Urinary bladder (tissue), 4 donors: ENCODE measurements around the gene PDF. TPM values are rescaled to one million over a fixed set of nuclear protein-coding genes. Genes with fewer than 3 reads are reported as not detected.
"Not testable (repeated sequence)": the region's sequence is repeated elsewhere in the genome, so short reads cannot be mapped to it uniquely, and the experiment has no call there.

ENCODE experiments used
- DNase-seq: peaks from one replicate; pipeline ENCODE4 v3.0.0-alpha.2; 2015; ENCODE audit errors: extremely low spot score
- H3K27ac ChIP-seq: one replicate; pipeline ENCODE4 v1.5.1; 2013; ENCODE audit warnings: low read depth, mild to moderate bottlenecking, moderate library complexity
- H3K36me3 ChIP-seq: one replicate; pipeline ENCODE4 v1.6.1; 2013; ENCODE audit warnings: mild to moderate bottlenecking, moderate library complexity; ENCODE audit not compliant: insufficient read depth
- H3K4me1 ChIP-seq: one replicate; pipeline ENCODE4 v1.6.1; 2013; ENCODE audit warnings: mild to moderate bottlenecking, moderate library complexity; ENCODE audit not compliant: insufficient read depth
- H3K4me3 ChIP-seq: one replicate; pipeline ENCODE4 v1.5.1; 2013; ENCODE audit warnings: low read depth, low read length
- WGBS: extraction: QIAGEN DNeasy Blood & Tissue Kit; methylation state at CpG from one replicate; pipeline ENCODE4 v1.1.7; 2013; 5-methylcytosine and 5-hydroxymethylcytosine counted together
- polyA plus RNA-seq: library from polyadenylated mRNA; stranded (reverse); fragments of 200-250 nt; gene quantifications from one replicate; pipeline ENCODE4 v1.2.3, GENCODE V29; 2013
- total RNA-seq: library from RNA; depleted of rRNA; stranded (reverse); fragments of >200 nt; gene quantifications from one replicate; pipeline ENCODE4 v1.2.3, GENCODE V29; 2014
- donor health status: healthy with polysubstance abuse.
- donor health status: healthy.

The PDF gene
- total and polyA plus RNA-seq, 2 donors = 4.7 to 6.7 TPM

- no peak overlapping the region for H3K4me3 ChIP-seq
- no peaks in the 10 kb centered on the region for H3K4me1 ChIP-seq
- H3K27ac ChIP-seq = no peak overlapping the region
- H3K36me3 ChIP-seq = peaks cover 3% of the 10 kb centered on the region
- DNase-seq = no peak
- 88% methylated on average over 4 of the region's 4 CpGs for WGBS
These were observed 28.5 kb downstream of the PDF start for GRCh38 chr16:69301861-69302260.

- 51% methylated on average over 1 of the region's 1 CpG for WGBS
- Histone ChIP-seq H3K4me1 (no peaks in the 10 kb centered on the region), H3K36me3 (peaks cover 3% of the 10 kb centered on the region), H3K4me3 (no peak overlapping the region), H3K27ac (no peak overlapping the region)
- DNase-seq = no peak
These were observed 29.2 kb downstream of the PDF start for GRCh38 chr16:69301187-69301586.

DNA sequence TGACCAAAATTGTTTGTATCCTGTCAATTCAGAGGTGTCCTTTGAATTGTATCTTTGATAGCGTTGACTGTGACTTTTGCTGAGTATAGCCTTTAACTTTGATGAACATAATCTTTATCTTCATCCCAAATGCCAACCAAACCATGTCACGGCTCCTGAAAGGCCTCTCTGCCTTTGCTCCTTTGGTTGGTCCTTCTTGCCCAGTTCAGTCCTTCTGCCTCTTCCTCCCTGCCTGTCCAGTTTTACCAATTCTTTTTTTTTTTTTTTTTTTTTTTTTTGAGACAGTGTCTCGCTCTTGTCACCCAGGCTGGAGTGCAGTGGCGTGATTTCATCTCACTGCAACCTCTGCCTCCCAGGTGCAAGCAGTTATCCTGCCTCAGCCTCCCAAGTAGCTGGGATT lies 32.1 kb downstream of the PDF start:
- DNase-seq = no peak
- Histone ChIP-seq H3K4me1 (no peaks in the 10 kb centered on the region), H3K36me3 (peaks cover 3% of the 10 kb centered on the region), H3K27ac (no peak overlapping the region), H3K4me3 (no peak overlapping the region)
- WGBS = 99% methylated on average over 4 of the region's 4 CpGs

DNA sequence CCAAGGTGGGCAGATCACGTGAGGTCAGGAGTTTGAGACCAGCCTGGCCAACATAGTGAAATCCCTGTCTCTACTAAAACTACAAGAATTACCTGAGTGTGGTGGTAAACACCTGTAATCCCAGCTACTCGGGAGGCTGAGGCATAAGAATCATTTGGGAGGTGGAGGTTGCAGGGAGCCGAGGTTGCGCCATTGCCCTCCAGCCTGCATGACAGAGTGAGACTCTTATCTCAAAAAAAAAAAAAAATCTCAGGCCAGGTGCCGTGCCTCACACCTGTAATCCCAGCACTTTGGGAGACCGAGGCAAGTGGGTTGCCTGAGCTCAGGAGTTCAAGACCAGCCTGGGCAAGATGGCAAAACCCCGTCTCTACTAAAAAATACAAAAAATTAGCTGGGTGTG lies 33.6 kb downstream of the PDF start:
- 97% methylated on average over 7 of the region's 7 CpGs for whole genome bisulfite sequencing
- not testable (repeated sequence) for H3K36me3 ChIP-seq, H3K27ac ChIP-seq, H3K4me1 ChIP-seq, DNase-seq, H3K4me3 ChIP-seq

- DNase-seq = no peak
- no peak overlapping the region for H3K4me3 ChIP-seq
- WGBS = 97% methylated on average over 1 of the region's 1 CpG
- no peak overlapping the region for H3K27ac ChIP-seq
- H3K4me1 ChIP-seq = no peaks in the 10 kb centered on the region
- no peaks in the 10 kb centered on the region for H3K36me3 ChIP-seq
These were observed 36.3 kb downstream of the PDF start for GRCh38 chr16:69294051-69294450.

DNA sequence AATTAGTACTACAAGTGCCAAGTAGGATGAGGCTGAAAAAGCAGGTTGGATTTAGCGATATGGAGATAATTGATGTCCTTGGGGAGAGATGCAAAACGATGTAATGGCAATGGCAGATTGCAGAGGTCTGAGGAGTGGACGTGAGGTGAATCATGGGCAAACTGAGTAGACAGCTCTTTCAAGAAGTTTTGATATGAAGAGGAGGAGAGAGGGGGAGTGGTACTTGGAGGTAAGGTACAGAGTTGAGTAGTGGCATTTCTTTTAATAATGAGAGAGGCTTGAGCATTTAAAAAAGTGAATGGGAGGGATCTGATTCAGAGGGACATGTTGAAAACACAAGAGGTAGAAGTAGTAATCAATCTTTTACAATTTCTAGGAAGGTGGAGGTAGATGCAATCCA lies 37.0 kb downstream of the PDF start:
- 80% methylated on average over 3 of the region's 3 CpGs for WGBS
- Histone ChIP-seq H3K27ac (no peak overlapping the region), H3K4me3 (no peak overlapping the region), H3K36me3 (no peaks in the 10 kb centered on the region), H3K4me1 (no peaks in the 10 kb centered on the region)
- DNase-seq = no peak

GRCh38 chr16:69291657-69292056 lies 38.7 kb downstream of the PDF start:
- H3K4me1 ChIP-seq, H3K27ac ChIP-seq, DNase-seq, H3K4me3 ChIP-seq, H3K36me3 ChIP-seq: not testable (repeated sequence)
- WGBS = 94% methylated on average over 9 of the region's 9 CpGs

GRCh38 chr16:69286941-69287713 lies 43.3 kb downstream of the PDF start:
- WGBS = 51% methylated on average over 13 of the region's 13 CpGs
- Histone ChIP-seq H3K36me3 (no peaks in the 10 kb centered on the region), H3K4me3 (no peak overlapping the region), H3K27ac (no peak overlapping the region), H3K4me1 (no peaks in the 10 kb centered on the region)
- DNase-seq = peak; percentile 68

DNA sequence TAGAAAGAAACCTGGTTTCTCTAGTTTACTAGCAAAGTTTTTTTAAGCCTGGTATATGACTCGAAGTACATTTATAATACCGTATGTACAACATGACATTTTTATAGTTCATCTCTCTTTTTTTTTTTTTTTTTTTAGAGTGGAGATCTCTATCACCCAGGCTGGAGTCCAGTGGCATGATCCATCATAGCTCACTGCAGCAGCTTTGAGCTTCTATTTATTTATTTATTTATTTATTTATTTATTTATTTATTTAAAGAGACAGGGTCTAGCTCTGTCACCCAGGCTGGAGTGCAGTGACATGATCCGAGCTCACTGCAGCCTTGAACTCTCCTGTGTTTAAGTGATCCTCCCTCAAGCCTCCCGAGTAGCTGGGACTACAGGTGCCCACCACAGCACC lies 45.1 kb downstream of the PDF start:
- no peak overlapping the region for H3K27ac ChIP-seq
- no peak for DNase-seq
- H3K36me3 ChIP-seq = no peaks in the 10 kb centered on the region
- whole genome bisulfite sequencing = 72% methylated on average over 4 of the region's 4 CpGs
- H3K4me3 ChIP-seq = no peak overlapping the region
- no peaks in the 10 kb centered on the region for H3K4me1 ChIP-seq

GRCh38 chr16:69283851-69284250 lies 46.5 kb downstream of the PDF start:
- 58% methylated on average over 4 of the region's 4 CpGs for WGBS
- Histone ChIP-seq H3K4me1 (no peaks in the 10 kb centered on the region), H3K4me3 (no peak overlapping the region), H3K36me3 (no peaks in the 10 kb centered on the region), H3K27ac (no peak overlapping the region)
- DNase-seq = no peak

DNA sequence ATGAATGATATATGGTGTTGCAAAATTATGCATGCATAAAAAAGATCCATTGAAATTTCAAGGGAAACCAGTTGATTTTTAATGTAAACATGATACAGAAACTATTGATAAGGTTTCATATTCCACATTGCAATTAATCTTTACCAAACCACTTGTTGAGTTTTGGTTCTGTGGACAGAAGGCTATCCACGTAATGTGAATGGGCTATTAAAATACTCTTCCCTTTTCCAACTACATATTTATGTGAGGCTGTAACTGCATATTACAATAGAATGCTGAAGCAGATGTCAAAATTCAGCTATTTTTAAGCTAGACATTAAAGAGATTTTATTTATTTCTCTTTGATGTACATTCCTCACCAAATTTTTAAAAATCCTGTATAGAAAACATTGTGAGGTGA lies 53.0 kb downstream of the PDF start:
- 26% methylated on average over 1 of the region's 1 CpG for WGBS
- Histone ChIP-seq H3K4me1 (no peaks in the 10 kb centered on the region), H3K27ac (no peak overlapping the region), H3K36me3 (no peaks in the 10 kb centered on the region), H3K4me3 (no peak overlapping the region)
- no peak for DNase-seq

Other genes with a start within 250 kb of the PDF start
- gene HAS3, start 224.9 kb downstream of the PDF start, total RNA-seq = 2.9 TPM
- 13.0 TPM for gene HAS3, start 224.9 kb downstream of the PDF start, polyA plus RNA-seq
- gene CHTF8, start 198.0 kb downstream of the PDF start, total RNA-seq = 67.9 TPM
- gene CHTF8, start 198.0 kb downstream of the PDF start, polyA plus RNA-seq = 76.5 TPM
- 19.0 TPM for gene UTP4, start 197.9 kb downstream of the PDF start, total RNA-seq
- gene UTP4, start 197.9 kb downstream of the PDF start, polyA plus RNA-seq = 27.1 TPM
- gene SNTB2, start 143.4 kb downstream of the PDF start, total RNA-seq = 53.3 TPM
- gene SNTB2, start 143.4 kb downstream of the PDF start, polyA plus RNA-seq = 12.9 TPM
- gene VPS4A, start 19.2 kb downstream of the PDF start, total RNA-seq = 15.7 TPM
- 36.7 TPM for gene VPS4A, start 19.2 kb downstream of the PDF start, polyA plus RNA-seq
- gene COG8, start 9.0 kb upstream of the PDF start, total RNA-seq = 31.5 TPM
- 25.4 TPM for gene COG8, start 9.0 kb upstream of the PDF start, polyA plus RNA-seq
- gene NIP7, start 9.2 kb upstream of the PDF start, total RNA-seq = 16.0 TPM
- gene NIP7, start 9.2 kb upstream of the PDF start, polyA plus RNA-seq = 11.3 TPM
- gene TMED6, start 21.2 kb upstream of the PDF start, total RNA-seq = not detected
- gene TMED6, start 21.2 kb upstream of the PDF start, polyA plus RNA-seq = 0.09 TPM
- gene TERF2, start 55.4 kb upstream of the PDF start, total RNA-seq = 15.1 TPM
- gene TERF2, start 55.4 kb upstream of the PDF start, polyA plus RNA-seq = 17.2 TPM
- gene CYB5B, start 94.0 kb upstream of the PDF start, total RNA-seq = 114 TPM
- 75.2 TPM for gene CYB5B, start 94.0 kb upstream of the PDF start, polyA plus RNA-seq
- 100 TPM for gene NFAT5, start 235.4 kb upstream of the PDF start, total RNA-seq
- 7.1 TPM for gene NFAT5, start 235.4 kb upstream of the PDF start, polyA plus RNA-seq